ENCODE data around the gene PARVB. TPM values are rescaled to one million over a fixed set of nuclear protein-coding genes. Genes with fewer than 3 reads are reported as not detected.

PARVB gene
- total and polyA plus RNA-seq, 3 experiments from 2014 or later: 6.2 to 84.3 (median 82.1) TPM

DNA sequence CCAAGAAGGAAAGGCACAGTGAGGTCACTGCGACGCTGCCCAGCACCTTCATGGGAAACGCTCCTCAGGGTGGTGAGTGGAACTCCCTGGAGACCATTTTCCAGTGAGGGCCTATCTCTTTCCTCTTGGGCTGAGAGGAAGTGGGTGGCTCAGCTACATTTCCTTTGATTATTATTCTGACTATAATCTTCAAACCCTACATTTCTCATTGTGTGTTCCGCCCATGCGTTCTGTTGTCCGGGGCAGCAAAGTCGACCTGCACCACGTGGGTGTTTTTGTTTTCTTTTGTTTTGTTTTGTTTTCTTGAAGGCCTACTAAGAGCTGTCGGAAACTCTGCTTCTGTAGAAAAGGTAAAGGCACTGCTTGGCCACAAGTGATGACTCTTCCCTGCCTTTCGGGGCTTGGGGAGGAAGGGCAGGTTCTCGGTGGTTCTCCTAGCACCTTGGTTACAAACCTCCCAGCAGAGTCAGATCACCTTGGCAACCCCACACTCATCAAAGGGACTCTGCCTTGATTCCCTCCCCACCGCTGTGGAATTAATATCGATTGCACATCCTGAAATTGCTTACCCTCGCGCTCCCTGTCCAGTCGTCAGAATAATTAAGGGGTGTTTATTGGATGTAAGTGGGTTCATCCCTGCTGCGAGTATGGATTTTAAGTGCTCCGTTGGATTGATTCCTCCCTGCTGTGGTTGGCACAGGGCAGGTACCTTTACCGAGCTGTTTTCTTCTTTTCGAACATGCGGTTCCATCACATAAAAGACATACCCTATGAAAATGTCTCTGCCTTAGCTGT lies 7.3 kb downstream of the PARVB start:
- Histone ChIP-seq H3K36me3 (ENCODE audit: insufficient read depth, low read length) (no peaks in the 10 kb centered on the region), H3K27me3 (ENCODE audit: insufficient read depth, low read length, poor library complexity, severe bottlenecking) (no peaks in the 10 kb centered on the region), H3K27ac (ENCODE audit: low read depth, low read length) (no peak overlapping the region), H3K4me1 (ENCODE audit: insufficient read depth, low read length) (peaks cover 12% of the 10 kb centered on the region), H3K9me3 (ENCODE audit: low read length) (no peaks in the 10 kb centered on the region), H3K4me3 (ENCODE audit: low read length) (no peak overlapping the region)
- POLR2A ChIA-PET: no interaction called here
- Mint-ChIP-seq H3K27me3 (peaks cover 0 to 2% of the 10 kb centered on the region in 2 donors), H3K4me1 (peaks cover 22 to 41% (median 26%) of the 10 kb centered on the region in 3 donors), H3K9me3 (no peaks in the 10 kb centered on the region), H3K4me3 (peak overlapping the region in 5 of 7 donors; percentile 9 to 60 (median 23)), H3K36me3 (no peaks in the 10 kb centered on the region), H3K27ac (peak overlapping the region in 6 of 8 donors; percentile 53 to 90 (median 79))
- CTCF ChIA-PET: interaction anchor here (1.1 kb wide), 1 partner anchor 38 kb away, joined by 3 read pairs; no protein-coding TSS in a partner anchor
- DNase-seq: peak in 1 of 5 donors; percentile 8

DNA sequence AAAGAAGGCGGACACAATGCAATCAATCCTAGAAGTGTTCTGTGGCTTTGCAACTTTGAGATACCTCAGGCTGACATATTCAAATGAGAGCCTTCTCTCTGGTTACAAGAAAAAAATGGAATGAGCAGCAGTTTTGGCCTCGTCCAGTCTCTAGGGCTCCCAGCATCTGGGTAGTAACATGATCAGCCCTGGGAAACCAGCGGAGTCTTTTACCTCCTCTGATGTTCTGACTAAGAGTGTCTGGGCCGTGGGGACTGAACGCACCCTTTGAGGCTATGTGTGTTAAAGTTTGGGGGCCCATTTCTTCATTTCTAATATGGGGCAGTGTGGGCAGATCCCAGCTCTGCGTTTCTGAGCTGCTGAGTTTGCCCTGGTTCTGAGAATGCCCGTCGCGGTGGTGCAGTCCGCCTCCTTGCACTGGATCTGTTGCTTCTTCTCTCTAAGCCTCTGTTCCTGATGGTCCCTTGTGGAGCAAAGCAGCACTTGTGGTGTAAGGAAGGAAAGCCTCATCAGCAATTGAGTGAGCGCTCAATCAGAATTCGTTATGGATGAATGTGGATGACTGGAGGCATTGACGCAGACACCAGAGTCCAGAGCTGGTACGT lies 8.1 kb downstream of the PARVB start:
- H3K27ac ChIP-seq (ENCODE audit: low read depth, low read length): no peak overlapping the region
- CTCF ChIA-PET: no interaction called here
- Mint-ChIP-seq H3K9me3 (no peaks in the 10 kb centered on the region), H3K27ac (peak overlapping the region in 2 of 8 donors; percentile 27 to 53), H3K36me3 (no peaks in the 10 kb centered on the region), H3K4me1 (peaks cover 14 to 32% (median 17%) of the 10 kb centered on the region in 3 donors), H3K27me3 (peaks cover 0 to 2% of the 10 kb centered on the region in 2 donors), H3K4me3 (no peak overlapping the region)
- H3K9me3 ChIP-seq (ENCODE audit: low read length): no peaks in the 10 kb centered on the region
- no peaks in the 10 kb centered on the region for H3K27me3 ChIP-seq (ENCODE audit: insufficient read depth, low read length, poor library complexity, severe bottlenecking)
- H3K36me3 ChIP-seq (ENCODE audit: insufficient read depth, low read length): no peaks in the 10 kb centered on the region
- H3K4me1 ChIP-seq (ENCODE audit: insufficient read depth, low read length): peaks cover 9% of the 10 kb centered on the region
- H3K4me3 ChIP-seq (ENCODE audit: low read length): no peak overlapping the region
- DNase-seq: no peak
- POLR2A ChIA-PET: no interaction called here

DNA sequence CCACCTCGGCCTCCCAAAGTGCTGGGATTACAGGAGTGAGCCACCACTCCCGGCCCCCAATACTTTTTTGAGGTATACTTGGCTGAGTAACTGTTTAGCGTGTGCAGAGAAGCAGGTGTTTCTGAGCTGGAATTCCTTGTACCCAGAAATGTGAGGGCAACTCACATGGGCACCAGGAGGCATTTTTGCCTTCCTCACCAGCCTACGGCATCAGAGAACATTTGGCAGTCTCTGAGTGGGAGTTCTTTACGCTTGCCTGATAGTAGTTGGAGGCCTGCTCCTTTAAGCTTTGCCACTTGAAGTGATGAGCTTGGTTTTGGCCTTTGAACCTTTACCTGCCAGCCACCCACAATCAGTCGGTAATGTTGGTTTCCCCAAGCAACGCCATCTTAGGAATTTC lies 9.2 kb downstream of the PARVB start:
- Mint-ChIP-seq H3K4me1 (peaks cover 12 to 23% (median 12%) of the 10 kb centered on the region in 3 donors), H3K27me3 (peaks cover 0 to 2% of the 10 kb centered on the region in 2 donors), H3K4me3 (no peak overlapping the region), H3K27ac (no peak overlapping the region), H3K9me3 (no peaks in the 10 kb centered on the region), H3K36me3 (no peaks in the 10 kb centered on the region)
- no peaks in the 10 kb centered on the region for H3K36me3 ChIP-seq (ENCODE audit: insufficient read depth, low read length)
- H3K27ac ChIP-seq (ENCODE audit: low read depth, low read length): no peak overlapping the region
- CTCF ChIA-PET: no interaction called here
- no peak for DNase-seq
- POLR2A ChIA-PET: no interaction called here
- H3K4me3 ChIP-seq (ENCODE audit: low read length): no peak overlapping the region
- no peaks in the 10 kb centered on the region for H3K9me3 ChIP-seq (ENCODE audit: low read length)
- H3K27me3 ChIP-seq (ENCODE audit: insufficient read depth, low read length, poor library complexity, severe bottlenecking): no peaks in the 10 kb centered on the region
- H3K4me1 ChIP-seq (ENCODE audit: insufficient read depth, low read length): peaks cover 5% of the 10 kb centered on the region

DNA sequence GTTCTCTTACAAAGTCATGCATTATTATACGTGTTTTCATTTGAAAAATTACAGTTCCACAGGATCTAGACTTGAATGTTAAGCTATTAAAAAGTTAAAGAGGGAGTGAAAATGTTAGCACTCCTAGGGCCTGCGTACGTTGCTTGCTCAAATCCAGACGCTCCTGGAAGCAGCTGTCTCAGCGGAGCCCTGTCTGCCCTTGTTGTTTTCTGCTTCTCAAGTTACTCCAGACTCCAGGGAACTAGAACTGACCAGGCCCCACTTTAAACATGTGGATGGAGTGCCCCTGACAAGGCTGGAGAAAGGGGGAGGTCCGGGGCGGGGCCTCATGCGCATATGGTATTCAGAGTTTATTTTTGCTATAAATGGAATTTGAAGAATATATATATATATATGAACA lies 9.6 kb downstream of the PARVB start:
- H3K9me3 ChIP-seq (ENCODE audit: low read length): no peaks in the 10 kb centered on the region
- ChIA-PET POLR2A (no interaction called here), CTCF (no interaction called here)
- peaks cover 5% of the 10 kb centered on the region for H3K4me1 ChIP-seq (ENCODE audit: insufficient read depth, low read length)
- Mint-ChIP-seq H3K27me3 (peaks cover 0 to 2% of the 10 kb centered on the region in 2 donors), H3K27ac (no peak overlapping the region), H3K9me3 (no peaks in the 10 kb centered on the region), H3K4me1 (peaks cover 8 to 19% (median 8%) of the 10 kb centered on the region in 3 donors), H3K4me3 (no peak overlapping the region), H3K36me3 (no peaks in the 10 kb centered on the region)
- H3K4me3 ChIP-seq (ENCODE audit: low read length): no peak overlapping the region
- H3K27me3 ChIP-seq (ENCODE audit: insufficient read depth, low read length, poor library complexity, severe bottlenecking): no peaks in the 10 kb centered on the region
- no peak overlapping the region for H3K27ac ChIP-seq (ENCODE audit: low read depth, low read length)
- H3K36me3 ChIP-seq (ENCODE audit: insufficient read depth, low read length): no peaks in the 10 kb centered on the region
- no peak for DNase-seq

DNA sequence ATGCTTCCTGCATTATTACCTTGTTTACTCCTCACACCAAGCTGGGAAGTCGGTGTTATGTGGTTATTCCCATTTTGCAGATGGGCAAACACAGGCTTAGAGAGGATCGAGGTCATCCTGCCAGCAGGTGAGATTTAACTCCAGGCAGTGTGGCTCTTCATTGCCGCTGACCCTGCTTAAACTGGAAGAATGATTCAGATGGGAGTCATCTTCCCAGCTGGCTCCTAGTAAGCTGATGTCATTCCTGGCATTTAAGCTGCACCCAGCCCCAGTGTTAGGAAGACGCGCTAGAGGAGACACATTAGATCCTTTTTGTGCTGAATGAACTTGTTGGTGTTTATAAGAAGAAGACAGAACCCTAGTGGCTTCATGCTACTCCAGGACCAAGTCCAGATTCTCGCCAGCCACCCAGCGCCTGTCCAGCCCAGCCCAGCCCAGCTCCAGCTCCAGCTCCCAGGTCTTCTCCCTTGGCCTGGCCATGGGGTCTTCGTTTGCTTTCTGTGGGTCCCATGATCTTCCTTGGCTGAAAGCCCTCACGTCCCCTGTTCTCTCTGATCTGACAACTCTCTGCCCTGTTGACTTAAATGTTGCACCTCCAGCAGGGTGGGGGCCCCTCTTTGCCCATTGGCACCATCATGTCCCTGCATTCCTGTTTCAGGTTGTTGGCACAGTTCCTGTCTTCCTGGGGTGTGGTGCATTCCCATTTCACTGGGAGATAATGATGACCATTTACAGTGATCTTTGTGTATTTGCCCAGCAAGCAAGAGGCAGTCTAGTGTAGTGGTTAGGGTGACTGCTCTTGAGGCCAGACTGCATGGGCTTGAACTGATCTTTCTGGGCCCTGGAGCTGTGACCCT lies 13.6 kb downstream of the PARVB start:
- H3K36me3 Mint-ChIP-seq: peaks cover 0 to 2% (median 0%) of the 10 kb centered on the region in 3 donors
- Histone ChIP-seq H3K27ac (ENCODE audit: low read depth, low read length) (no peak overlapping the region), H3K4me1 (ENCODE audit: insufficient read depth, low read length) (no peaks in the 10 kb centered on the region), H3K27me3 (ENCODE audit: insufficient read depth, low read length, poor library complexity, severe bottlenecking) (no peaks in the 10 kb centered on the region), H3K4me3 (ENCODE audit: low read length) (no peak overlapping the region), H3K36me3 (ENCODE audit: insufficient read depth, low read length) (no peaks in the 10 kb centered on the region), H3K9me3 (ENCODE audit: low read length) (no peaks in the 10 kb centered on the region)
- no peaks in the 10 kb centered on the region for H3K27me3 Mint-ChIP-seq
- H3K9me3 Mint-ChIP-seq: no peaks in the 10 kb centered on the region
- H3K27ac Mint-ChIP-seq: peak overlapping the region in 1 of 8 donors; percentile 37
- peaks cover 0 to 7% (median 6%) of the 10 kb centered on the region in 3 donors for H3K4me1 Mint-ChIP-seq
- ChIA-PET POLR2A (no interaction called here), CTCF (interaction anchor here (1.9 kb wide), 1 partner anchor 10 kb away, joined by 6 read pairs; no protein-coding TSS in a partner anchor)
- no peak for DNase-seq
- H3K4me3 Mint-ChIP-seq: no peak overlapping the region

DNA sequence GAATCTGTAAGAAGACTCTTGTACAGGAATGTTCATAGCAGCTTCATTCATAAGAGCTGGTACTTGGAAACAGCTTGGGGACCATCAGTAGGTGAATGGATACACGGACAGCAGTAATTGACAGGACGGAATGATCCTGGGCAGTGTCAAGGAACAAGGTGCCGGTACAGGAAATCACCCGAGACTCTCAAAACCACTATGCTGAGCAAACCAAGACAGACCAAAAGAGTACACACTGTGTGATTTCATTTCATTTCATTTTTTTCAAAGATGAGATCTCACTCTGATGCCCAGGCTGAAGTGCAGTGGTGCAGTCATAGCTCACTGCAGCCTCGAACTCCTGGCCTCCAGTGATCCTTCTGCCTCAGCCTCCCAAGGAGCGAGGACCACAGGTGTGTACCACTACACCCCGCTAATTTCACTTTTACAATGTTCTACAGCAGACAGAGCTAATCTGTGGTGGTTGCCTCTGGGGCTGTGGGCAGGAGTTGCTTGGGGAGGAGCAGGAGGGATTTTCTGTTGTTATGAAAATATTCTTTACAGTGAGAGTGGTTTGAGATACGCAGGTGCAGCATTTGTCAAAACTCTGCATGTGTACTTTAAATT lies 15.6 kb downstream of the PARVB start:
- Mint-ChIP-seq H3K4me1 (peaks cover 0 to 10% (median 8%) of the 10 kb centered on the region in 3 donors), H3K27me3 (no peaks in the 10 kb centered on the region), H3K36me3 (peaks cover 0 to 2% (median 0%) of the 10 kb centered on the region in 3 donors), H3K9me3 (no peaks in the 10 kb centered on the region), H3K27ac (no peak overlapping the region), H3K4me3 (no peak overlapping the region)
- POLR2A ChIA-PET: no interaction called here
- H3K36me3 ChIP-seq (ENCODE audit: insufficient read depth, low read length): no peaks in the 10 kb centered on the region
- no peak for DNase-seq
- H3K27ac ChIP-seq (ENCODE audit: low read depth, low read length): no peak overlapping the region
- no peaks in the 10 kb centered on the region for H3K9me3 ChIP-seq (ENCODE audit: low read length)
- no peak overlapping the region for H3K4me3 ChIP-seq (ENCODE audit: low read length)
- H3K27me3 ChIP-seq (ENCODE audit: insufficient read depth, low read length, poor library complexity, severe bottlenecking): no peaks in the 10 kb centered on the region
- H3K4me1 ChIP-seq (ENCODE audit: insufficient read depth, low read length): no peaks in the 10 kb centered on the region
- CTCF ChIA-PET: no interaction called here

DNA sequence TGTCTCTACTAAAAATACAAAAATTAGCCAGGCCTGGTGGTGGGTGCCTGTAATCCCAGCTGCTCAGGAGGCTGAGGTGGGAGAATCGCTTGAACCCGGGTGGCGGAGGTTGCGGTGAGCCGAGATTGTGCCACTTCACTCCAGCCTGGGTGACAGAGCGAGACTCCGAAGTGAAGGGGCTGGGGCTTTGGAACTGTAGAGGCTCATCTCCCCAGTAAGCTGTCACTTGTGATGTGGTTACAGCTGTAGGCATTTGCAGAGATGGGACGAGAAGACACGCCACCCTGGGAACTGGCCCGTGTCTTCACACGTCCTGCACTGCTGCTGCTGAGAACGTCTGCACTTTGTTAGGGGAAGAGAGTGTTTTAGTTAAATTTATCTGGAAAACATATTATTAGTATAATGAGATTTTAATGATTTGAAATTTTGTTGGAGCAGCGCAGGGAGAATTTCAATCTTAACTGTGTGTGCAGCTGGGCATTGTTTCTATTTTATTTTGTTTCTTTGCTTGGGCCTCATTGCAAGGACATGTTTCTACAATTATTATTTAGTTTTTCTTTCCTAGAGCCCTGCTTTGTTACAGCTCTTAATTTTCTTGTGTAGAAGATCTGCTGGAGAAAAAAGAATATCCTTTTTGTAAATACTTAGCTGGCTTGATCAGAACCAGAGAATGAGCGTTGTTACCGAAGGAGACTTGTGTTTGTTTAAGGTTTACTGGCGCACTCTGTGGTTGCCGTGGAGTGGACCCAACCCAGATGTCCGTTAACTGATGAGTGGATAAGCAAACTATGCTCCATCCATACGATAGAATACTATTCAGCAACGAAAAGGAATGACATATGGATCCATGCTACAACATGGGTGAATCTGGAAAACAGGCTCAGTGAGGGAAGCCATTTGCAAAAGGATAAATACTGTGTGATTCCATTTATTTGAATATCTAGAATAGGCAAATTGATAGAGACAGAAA lies 18.4 kb downstream of the PARVB start:
- no peaks in the 10 kb centered on the region for H3K4me1 ChIP-seq (ENCODE audit: insufficient read depth, low read length)
- no peak overlapping the region for H3K27ac ChIP-seq (ENCODE audit: low read depth, low read length)
- no peak for DNase-seq
- Mint-ChIP-seq H3K36me3 (peaks cover 0 to 6% (median 0%) of the 10 kb centered on the region in 3 donors), H3K4me3 (no peak overlapping the region), H3K27ac (peak overlapping the region in 1 of 8 donors; percentile 24), H3K4me1 (peaks cover 3 to 24% (median 13%) of the 10 kb centered on the region in 3 donors), H3K9me3 (no peaks in the 10 kb centered on the region), H3K27me3 (no peaks in the 10 kb centered on the region)
- ChIA-PET POLR2A (no interaction called here), CTCF (no interaction called here)
- H3K9me3 ChIP-seq (ENCODE audit: low read length): no peaks in the 10 kb centered on the region
- H3K36me3 ChIP-seq (ENCODE audit: insufficient read depth, low read length): no peaks in the 10 kb centered on the region
- no peak overlapping the region for H3K4me3 ChIP-seq (ENCODE audit: low read length)
- no peaks in the 10 kb centered on the region for H3K27me3 ChIP-seq (ENCODE audit: insufficient read depth, low read length, poor library complexity, severe bottlenecking)
